HG03342 (cell line): ENCODE data around the gene KIAA1217.

ENCODE experiments used
- ATAC-seq: cut with Tn5 transposase; IDR thresholded peaks from one replicate; pipeline ENCODE4 v1.9.1; 2021; ENCODE audit warnings: mild to moderate bottlenecking, moderate library complexity; ENCODE audit not compliant: unreplicated experiment

The KIAA1217 gene

GRCh38 chr10:24494236-24494635, 285.3 kb downstream of the KIAA1217 start:
- ATAC-seq, result no peak

DNA sequence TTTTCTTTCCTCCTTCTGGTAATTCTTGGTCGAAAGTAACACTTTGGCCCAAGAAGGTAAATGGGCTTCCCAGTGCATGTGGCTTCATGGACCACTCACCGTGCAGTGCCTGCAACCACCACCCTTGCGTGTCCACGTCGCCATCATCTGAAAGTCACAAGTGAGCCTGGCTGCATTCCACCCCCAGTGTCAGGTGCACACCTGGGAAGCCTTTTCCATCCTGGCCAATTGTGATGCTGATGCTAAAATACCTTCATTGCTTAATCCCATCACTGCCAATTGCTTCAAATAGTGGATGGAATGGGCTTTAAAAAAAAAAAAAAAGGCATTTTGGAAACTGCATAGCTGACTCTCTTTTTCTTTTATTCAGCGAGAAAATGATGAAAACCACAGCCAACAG, 285.8 kb downstream of the KIAA1217 start:
- no peak for ATAC-seq

GRCh38 chr10:24495666-24496460, 286.9 kb downstream of the KIAA1217 start:
- no peak for ATAC-seq

GRCh38 chr10:24496906-24497305, 288.0 kb downstream of the KIAA1217 start:
- no peak for ATAC-seq

DNA sequence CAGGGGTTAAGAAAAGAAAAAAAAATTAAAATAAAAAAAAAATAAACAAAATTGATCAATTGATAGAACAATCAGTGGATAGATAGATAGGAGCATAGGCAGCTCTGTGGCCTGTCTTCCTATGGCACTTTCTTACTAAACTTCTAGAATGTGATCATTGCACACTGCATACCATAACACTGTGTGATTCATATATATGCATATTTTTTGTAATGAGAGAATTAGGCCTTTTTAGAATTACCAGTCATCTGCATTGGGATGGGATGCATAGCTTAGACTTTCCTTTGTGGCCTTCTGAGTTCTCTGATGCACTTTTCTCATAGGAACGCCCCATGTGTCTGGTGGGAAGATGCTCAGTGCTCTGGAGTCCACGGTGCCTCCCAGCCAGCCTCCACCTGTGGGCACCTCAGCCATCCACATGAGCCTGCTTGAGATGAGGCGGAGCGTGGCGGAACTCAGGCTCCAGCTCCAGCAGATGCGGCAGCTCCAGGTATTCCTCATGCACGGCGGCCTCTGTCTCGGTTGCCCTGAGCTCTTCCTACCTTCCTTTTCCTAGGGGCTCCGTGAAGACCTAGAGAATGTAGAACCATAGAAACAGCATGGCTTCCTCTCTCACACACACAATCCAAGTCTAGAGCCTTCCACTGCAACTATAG, 292.2 kb downstream of the KIAA1217 start:
- ATAC-seq, result no peak

DNA sequence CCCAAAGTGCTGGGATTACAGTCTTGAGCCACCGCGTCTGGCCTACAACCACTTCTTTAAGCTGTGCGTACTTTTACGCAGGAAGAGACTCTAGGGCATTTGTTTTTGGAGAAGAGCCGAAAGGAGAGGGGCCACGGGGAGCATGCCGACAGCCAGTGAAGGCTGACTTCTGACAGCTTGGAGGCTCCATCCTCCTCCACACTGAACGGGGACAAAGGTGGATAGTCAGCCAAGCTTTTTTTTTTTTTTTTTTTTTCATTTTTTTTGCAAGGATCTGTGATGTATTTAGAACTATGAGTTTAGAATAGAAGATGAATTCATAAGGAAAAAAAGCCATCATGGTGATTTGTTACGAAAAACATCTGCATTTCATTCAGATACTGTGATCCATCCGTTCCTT, 293.1 kb downstream of the KIAA1217 start:
- ATAC-seq, result no peak

DNA sequence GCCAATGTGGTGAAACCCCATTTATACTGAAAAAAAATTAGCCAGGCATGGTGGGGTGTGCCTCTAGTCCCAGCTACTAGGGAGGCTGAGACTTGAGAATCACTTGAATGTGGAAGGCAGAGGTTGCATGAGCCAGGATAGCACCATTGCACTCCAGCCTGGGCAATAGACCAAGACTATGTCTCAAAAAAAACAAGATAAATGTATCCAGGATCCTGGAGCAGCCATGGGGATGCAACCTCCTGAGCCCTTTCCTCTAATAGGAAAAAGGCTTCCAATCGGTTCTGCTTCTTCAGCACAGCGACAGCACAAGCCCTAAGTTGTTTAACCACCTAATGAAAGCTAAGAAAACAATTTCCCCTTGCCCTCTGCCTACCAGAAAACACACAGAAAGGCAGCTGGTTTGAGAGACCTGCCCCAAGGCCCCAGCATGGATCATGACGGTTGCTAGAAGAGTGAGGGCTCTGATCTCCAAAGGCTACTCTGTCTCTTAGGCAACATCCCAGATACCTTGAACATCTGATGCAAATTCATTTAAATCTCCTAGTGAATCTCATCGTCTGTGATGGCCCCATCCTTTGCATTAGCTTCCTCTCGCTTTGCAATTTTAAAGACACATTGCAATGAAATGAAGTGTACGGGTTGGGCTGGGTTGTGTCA, 294.0 kb downstream of the KIAA1217 start:
- no peak for ATAC-seq

DNA sequence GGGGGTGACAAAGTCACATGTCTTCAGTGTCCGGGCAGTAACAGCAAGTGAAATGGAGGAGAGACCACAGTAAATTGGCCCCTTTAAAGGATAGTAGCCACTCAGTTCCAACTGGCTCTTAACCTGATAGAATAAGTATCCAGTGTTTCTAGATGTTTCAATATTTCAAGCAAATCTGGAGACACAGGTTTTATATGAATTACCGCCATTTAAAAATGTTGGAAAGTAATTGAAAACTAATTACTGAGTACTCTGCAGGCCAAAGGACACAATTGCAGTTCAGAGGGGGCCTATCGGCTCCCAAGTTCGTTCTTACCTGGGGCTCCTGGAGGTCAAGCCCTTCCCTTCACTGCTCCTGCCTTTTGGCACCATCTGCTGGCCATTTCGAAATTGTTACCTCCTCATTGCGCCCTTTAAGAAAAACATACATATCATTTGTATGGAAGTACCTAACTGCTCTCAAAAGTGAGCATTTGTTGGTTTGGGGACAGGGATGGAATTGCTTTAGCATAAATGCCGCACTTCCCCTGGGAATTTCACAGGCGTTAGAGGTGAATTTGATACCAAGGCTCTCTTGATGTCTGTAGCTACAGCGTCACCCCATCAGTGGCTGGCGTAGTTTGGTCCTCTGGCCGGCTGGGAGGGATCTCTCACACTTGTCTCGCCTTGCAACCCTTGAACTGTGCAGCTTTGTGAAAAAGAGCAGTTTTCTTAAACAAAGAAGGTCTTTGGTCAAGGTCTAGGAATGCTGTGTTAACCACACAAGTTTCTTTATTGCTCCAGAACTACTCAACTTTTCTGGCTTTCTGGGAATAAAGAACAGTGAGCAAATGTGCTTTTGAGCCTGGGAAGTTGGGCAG, 294.8 kb downstream of the KIAA1217 start:
- peak; percentile 71 for ATAC-seq

DNA sequence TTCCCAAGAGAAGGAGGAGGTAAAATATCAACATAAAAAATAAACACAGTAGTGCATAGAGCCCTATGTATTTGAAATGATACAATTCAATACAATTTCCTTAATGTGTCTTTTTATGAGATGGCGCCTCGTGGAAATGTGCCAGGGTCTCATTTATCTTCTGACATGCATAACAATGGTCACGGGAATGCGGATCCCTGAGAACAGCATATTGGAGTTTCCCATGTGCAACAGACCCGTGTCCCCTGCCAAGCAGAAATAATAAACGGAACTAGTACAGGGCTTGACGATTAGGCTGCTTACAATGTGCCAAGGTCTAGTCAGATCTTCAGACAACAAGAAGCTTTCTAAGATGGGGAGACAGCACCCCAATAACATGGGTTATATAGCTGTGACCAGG, 296.8 kb downstream of the KIAA1217 start:
- ATAC-seq, result no peak

GRCh38 chr10:24513155-24513554, 304.2 kb downstream of the KIAA1217 start:
- no peak for ATAC-seq

DNA sequence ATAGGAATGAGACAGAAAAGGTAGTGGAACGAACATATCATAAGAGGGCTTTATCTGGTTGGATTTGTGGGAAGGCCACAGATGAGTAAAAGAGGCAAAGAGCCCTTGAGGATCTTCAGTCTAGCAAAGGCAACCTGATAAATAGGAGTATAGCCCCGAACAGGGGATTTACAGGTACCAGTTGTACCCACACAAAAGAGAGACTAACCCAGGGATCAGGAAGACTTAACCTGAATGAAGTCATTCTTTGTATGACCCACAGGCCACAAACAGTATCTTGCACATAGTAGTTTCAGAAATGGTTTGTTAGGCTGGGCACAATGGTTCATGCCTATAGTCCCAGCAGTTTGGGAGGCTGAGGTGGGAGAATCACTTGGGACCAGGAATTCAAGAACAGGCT, 306.5 kb downstream of the KIAA1217 start:
- no peak for ATAC-seq

GRCh38 chr10:24518411-24518810, 309.5 kb downstream of the KIAA1217 start:
- ATAC-seq, result no peak

DNA sequence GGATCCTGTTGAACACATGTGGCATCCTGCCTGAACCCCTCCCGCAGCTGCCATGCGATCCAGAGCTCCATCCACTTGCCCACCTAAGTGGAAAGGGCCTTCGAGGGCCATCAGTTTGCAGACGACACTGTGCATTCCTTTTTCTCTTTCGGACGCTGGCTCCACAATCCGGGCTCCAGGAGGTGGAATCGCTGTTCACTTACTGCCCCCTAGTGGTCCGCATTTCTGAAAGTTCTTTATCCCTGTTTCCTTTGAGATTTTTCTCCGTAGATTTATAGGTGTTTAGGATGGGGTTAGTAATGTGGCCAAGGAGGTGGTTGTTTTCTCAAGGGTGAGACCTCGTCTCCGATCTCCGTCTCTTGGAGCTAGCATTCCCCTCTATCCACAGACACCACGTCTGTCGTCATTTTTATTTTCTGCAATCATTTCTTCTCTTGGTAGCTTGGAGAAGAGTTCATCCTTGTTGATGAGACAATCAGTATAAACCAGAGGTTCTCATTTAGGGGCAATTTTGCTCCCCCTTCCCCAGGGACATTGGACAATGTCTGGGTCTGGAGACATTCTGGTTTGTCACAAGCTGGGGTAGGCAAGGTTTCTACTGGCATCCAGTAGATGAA, 310.2 kb downstream of the KIAA1217 start:
- no peak for ATAC-seq

DNA sequence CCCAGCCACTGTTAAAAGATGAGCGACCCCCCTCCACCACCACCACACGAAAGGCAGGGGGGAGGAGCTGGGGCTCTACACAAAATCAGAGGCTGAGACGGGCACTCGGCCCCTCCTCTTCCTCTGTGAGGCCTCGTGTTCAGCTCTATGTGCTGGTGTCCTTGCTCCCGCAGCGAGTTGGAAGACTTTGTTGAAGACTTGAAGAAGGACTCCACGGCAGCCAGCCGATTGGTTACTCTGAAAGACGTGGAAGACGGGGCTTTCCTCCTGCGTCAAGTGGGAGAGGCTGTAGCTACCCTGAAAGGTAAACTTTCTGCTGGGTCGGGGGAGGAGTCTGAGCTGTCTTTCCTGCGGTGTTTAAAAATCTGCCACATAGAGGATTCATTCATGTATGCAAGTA, 311.0 kb downstream of the KIAA1217 start:
- ATAC-seq, result no peak

- no peak for ATAC-seq
These were observed 315.4 kb downstream of the KIAA1217 start for GRCh38 chr10:24524314-24524713.

GRCh38 chr10:24526085-24526649, 317.2 kb downstream of the KIAA1217 start:
- no peak for ATAC-seq

- ATAC-seq, result no peak
These were observed 320.0 kb downstream of the KIAA1217 start for GRCh38 chr10:24528946-24529345.

- no peak for ATAC-seq
These were observed 322.5 kb downstream of the KIAA1217 start for GRCh38 chr10:24531439-24531838.

DNA sequence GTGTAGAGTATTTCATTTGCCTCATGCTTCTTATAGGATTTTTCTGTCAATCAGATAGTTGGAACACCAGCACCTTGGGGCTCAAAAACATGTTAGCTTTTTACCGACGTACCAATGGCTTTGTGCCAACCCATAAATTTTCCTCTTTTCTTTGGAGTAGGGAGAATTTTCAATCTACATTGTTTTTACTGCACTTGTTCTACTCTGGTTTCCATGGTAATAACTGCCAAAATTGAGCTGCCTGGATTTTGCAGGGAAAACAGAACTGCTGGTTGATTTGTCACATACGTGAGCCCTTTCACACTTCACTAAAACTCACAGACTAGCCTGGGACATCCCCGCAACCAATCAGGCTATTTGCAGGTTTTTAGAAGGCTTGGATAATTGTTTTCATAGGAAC, 325.0 kb downstream of the KIAA1217 start:
- ATAC-seq, result no peak

- no peak for ATAC-seq
These were observed 327.7 kb downstream of the KIAA1217 start for GRCh38 chr10:24536636-24537035.
